BLaER1 treated with 17β-estradiol and CSF1 and Interleukin-3, amounts not matched to agents 10 nM and 100 nM (cell line): ENCODE measurements around the gene MAPK4.
"Not testable (repeated sequence)": the region's sequence is repeated elsewhere in the genome, so short reads cannot be mapped to it uniquely, and the experiment has no call there.

Source experiments
- H3K27ac ChIP-seq, 11 experiments: shearing (Covaris generic); formaldehyde crosslinking; 2 replicates each; pipeline ENCODE4 v1.8.1; 2022
- H3K27me3 ChIP-seq, 11 experiments: shearing (Covaris generic); formaldehyde crosslinking; 2 replicates each; pipeline ENCODE4 v1.8.1; 2022
- H3K36me3 ChIP-seq, 11 experiments: shearing (Covaris generic); formaldehyde crosslinking; 2 replicates each; pipeline ENCODE4 v1.8.1; 2022
- H3K4me1 ChIP-seq, 10 experiments: shearing (Covaris generic); formaldehyde crosslinking; 2 replicates each; pipeline ENCODE4 v1.8.1; 2022
- H3K4me2 ChIP-seq, 11 experiments: shearing (Covaris generic); formaldehyde crosslinking; 2 replicates each; pipeline ENCODE4 v1.8.1; 2022
- H3K4me3 ChIP-seq, 10 experiments: shearing (Covaris generic); formaldehyde crosslinking; 2 replicates each; pipeline ENCODE4 v1.8.1; 2022
- H3K9ac ChIP-seq, 11 experiments: shearing (Covaris generic); formaldehyde crosslinking; 2 replicates each; pipeline ENCODE4 v1.8.1; 2022
- H3K9me3 ChIP-seq, 11 experiments: shearing (Covaris generic); formaldehyde crosslinking; replicated peaks in 1 of 11; 2 replicates each; pipeline ENCODE4 v1.8.1; 2022
- H4K20me1 ChIP-seq, 11 experiments: shearing (Covaris generic); formaldehyde crosslinking; 2 replicates each; pipeline ENCODE4 v1.8.1; 2022
- Cebpa-rat ChIP-seq, 11 experiments: shearing (Covaris generic); IDR thresholded peaks; 2 replicates each; pipeline ENCODE4 v1.8.1; 2022

Gene MAPK4

GRCh38 chr18:50757358-50757757 lies 197.5 kb downstream of the MAPK4 start:
- no peaks in the 10 kb centered on the region for H3K27me3 ChIP-seq
- H3K4me1 ChIP-seq: peaks cover 0 to 10% (median 6%) of the 10 kb centered on the region in 10 experiments; a peak in 6 of 20 replicates
- no peaks in the 10 kb centered on the region for H3K36me3 ChIP-seq
- H3K4me3 ChIP-seq: no peak overlapping the region
- H3K4me2 ChIP-seq: no peak overlapping the region
- no peak for TF ChIP-seq Cebpa-rat (IDR thresholded peaks at IDR 0.05)
- no peaks in the 10 kb centered on the region for H4K20me1 ChIP-seq
- H3K27ac ChIP-seq: no peak overlapping the region
- H3K9ac ChIP-seq: no peak overlapping the region
- H3K9me3 ChIP-seq: peaks cover 0 to 15% (median 7%) of the 10 kb centered on the region in 11 experiments; a peak in 10 of 22 replicates

- peaks cover 0 to 9% (median 0%) of the 10 kb centered on the region in 11 experiments; a peak in 6 of 22 replicates for H3K36me3 ChIP-seq
- peaks cover 0 to 10% (median under 1%) of the 10 kb centered on the region in 10 experiments; a peak in 5 of 20 replicates for H3K4me1 ChIP-seq
- H3K9ac ChIP-seq: no peak overlapping the region
- no peak overlapping the region for H3K4me2 ChIP-seq
- no peaks in the 10 kb centered on the region for H3K27me3 ChIP-seq
- TF ChIP-seq Cebpa-rat (IDR thresholded peaks at IDR 0.05): no peak
- H3K4me3 ChIP-seq: no peak overlapping the region
- no peaks in the 10 kb centered on the region for H4K20me1 ChIP-seq
- peaks cover 82 to 97% (median 93%) of the 10 kb centered on the region in 11 experiments for H3K9me3 ChIP-seq
- H3K27ac ChIP-seq: no peak overlapping the region
These were observed 209.6 kb downstream of the MAPK4 start for GRCh38 chr18:50769463-50769862.

DNA sequence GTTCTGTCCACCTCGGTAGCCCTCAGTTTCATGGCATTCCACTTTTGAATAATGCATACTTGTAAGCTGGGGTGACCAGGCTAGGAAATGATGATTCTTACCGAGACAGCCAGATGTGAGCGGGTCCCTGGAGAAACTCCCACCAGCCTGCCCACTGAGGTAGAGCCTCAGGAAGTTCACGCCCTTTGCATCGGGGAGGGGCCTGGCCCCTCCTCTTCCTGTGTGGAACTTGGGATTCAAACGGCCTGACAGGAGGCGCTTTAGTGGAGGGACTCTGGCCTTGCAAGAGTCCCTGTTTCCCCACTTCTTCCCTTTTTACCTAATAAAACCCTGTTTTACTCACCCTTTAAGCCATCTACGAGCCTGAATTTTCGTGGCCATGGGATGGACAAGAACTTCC lies 215.3 kb downstream of the MAPK4 start:
- H3K4me2 ChIP-seq: peak overlapping the region; percentile 28 to 75 (median 62); a peak in 20 of 22 replicates
- peak overlapping the region in 1 of 11 experiments; percentile 10; a peak in 2 of 22 replicates for H3K27ac ChIP-seq
- H3K9me3 ChIP-seq: peaks cover 30 to 54% (median 46%) of the 10 kb centered on the region in 11 experiments
- peak overlapping the region in 1 of 10 experiments; percentile 28; a peak in 1 of 20 replicates for H3K4me3 ChIP-seq
- TF ChIP-seq Cebpa-rat (IDR thresholded peaks at IDR 0.05): no peak
- H3K9ac ChIP-seq: no peak overlapping the region
- H3K4me1 ChIP-seq: peaks cover 0 to 15% (median 11%) of the 10 kb centered on the region in 10 experiments; a peak in 16 of 20 replicates
- H3K36me3 ChIP-seq: no peaks in the 10 kb centered on the region; a peak in 1 of 22 replicates
- H3K27me3 ChIP-seq: no peaks in the 10 kb centered on the region
- no peaks in the 10 kb centered on the region for H4K20me1 ChIP-seq

DNA sequence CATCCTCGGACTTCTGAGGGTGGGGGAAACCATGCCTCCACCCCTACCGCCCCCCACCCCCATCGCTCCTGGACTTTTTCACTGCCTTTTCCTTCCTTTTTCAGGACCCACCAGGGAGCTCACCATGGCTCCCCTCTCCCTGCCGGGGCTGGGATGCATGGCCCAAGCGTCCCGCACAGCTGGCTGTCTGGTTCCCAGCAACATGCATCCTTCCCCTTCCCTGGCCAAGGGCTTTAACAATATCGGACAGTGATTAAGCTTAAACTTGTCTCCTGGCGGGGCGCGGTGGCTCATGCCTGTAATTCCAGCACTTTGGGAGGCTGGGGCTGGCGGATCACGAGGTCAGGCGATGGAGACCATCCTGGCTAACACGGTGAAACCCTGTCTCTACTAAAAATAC lies 215.8 kb downstream of the MAPK4 start:
- peaks cover 25 to 49% (median 40%) of the 10 kb centered on the region in 11 experiments for H3K9me3 ChIP-seq
- peak overlapping the region in 8 of 11 experiments; percentile 46 to 75 (median 64); a peak in 15 of 22 replicates for H3K4me2 ChIP-seq
- H3K27me3 ChIP-seq: no peaks in the 10 kb centered on the region
- no peak overlapping the region for H3K9ac ChIP-seq
- no peaks in the 10 kb centered on the region for H4K20me1 ChIP-seq
- peak overlapping the region in 1 of 11 experiments; percentile 10; a peak in 2 of 22 replicates for H3K27ac ChIP-seq
- H3K4me1 ChIP-seq: peaks cover 0 to 15% (median 11%) of the 10 kb centered on the region in 10 experiments; a peak in 16 of 20 replicates
- no peaks in the 10 kb centered on the region; a peak in 1 of 22 replicates for H3K36me3 ChIP-seq
- TF ChIP-seq Cebpa-rat (IDR thresholded peaks at IDR 0.05): no peak
- no peak overlapping the region for H3K4me3 ChIP-seq

DNA sequence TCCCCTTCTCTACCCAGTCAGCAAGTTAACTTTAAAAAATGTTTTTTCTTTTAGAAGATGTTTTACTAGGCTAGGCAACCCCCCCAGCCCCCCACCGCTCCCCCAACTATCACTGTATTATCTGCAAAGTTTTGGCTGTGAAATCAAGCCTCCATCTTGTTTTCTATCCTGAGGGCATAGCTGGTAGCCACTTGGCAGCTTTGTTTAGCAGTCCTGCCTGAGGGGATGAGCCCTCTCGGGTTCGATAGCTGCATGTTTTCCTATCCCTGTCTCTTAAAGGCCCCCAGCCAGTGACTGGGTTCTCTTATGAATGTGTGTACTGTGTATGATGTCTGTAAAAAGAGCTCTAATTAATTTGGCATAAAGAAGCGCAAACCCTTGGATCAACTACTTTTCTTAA lies 216.5 kb downstream of the MAPK4 start:
- Histone ChIP-seq H3K27ac (no peak overlapping the region), H3K9me3 (peaks cover 22 to 45% (median 37%) of the 10 kb centered on the region in 11 experiments), H3K36me3 (no peaks in the 10 kb centered on the region; a peak in 1 of 22 replicates), H4K20me1 (no peaks in the 10 kb centered on the region), H3K27me3 (no peaks in the 10 kb centered on the region), H3K4me2 (no peak overlapping the region), H3K4me1 (peaks cover 5 to 15% (median 11%) of the 10 kb centered on the region in 10 experiments; a peak in 17 of 20 replicates), H3K9ac (no peak overlapping the region), H3K4me3 (no peak overlapping the region)
- no peak for TF ChIP-seq Cebpa-rat (IDR thresholded peaks at IDR 0.05)

DNA sequence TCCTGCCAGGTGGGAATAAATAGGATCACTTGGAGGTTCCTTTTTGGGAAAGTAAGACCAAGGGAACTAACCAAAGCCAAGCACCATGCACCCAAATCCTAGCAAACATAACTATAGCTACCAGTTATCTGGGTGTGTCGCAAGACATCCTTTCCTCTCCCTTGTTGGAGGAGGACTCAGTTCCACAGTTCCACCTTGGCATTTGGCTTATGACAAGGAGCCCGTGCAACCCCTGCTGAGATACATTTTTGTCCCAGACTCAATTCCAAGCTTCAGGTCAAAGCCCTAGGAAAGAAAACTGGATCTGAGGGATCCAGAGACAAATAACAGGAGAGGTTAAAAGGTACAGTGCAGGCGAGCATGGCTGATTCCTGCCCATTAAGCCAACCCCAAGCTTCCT lies 219.1 kb downstream of the MAPK4 start:
- not testable (repeated sequence) for H3K27ac ChIP-seq, H3K4me2 ChIP-seq, H3K4me3 ChIP-seq, H3K9ac ChIP-seq, H3K36me3 ChIP-seq, H4K20me1 ChIP-seq, H3K27me3 ChIP-seq
- TF ChIP-seq Cebpa-rat (IDR thresholded peaks at IDR 0.05): peak in 3 of 11 experiments; percentile 20 to 60 (median 27); a peak in 3 of 22 replicates
- peaks cover 6 to 24% (median 17%) of the 10 kb centered on the region in 11 experiments; a peak in 18 of 22 replicates for H3K9me3 ChIP-seq
- H3K4me1 ChIP-seq: peaks cover 5 to 15% (median 11%) of the 10 kb centered on the region in 10 experiments; a peak in 17 of 20 replicates
